UCSD-AML1 (cell line): ENCODE measurements around the gene GSTT2B.
"Not testable (repeated sequence)": the region's sequence is repeated elsewhere in the genome, so short reads cannot be mapped to it uniquely, and the experiment has no call there.

Experiments
- DNase-seq: peaks from one replicate; lab custom pipeline; 2025; ENCODE audit not compliant: unreplicated experiment; lab: John Stamatoyannopoulos, UW

The GSTT2B gene

GRCh38 chr22:23961084-23961771 is at the start of gene GSTT2B:
GSTT2B (minus strand) TSS chr22:23961195; CDS start chr22:23961131, 64 bp downstream.
- DNase-seq: not testable (repeated sequence)

- DNase-seq: no peak
These were observed 49.0 kb upstream of the GSTT2B start for GRCh38 chr22:24010018-24010391.

- DNase-seq: no peak
These were observed 48.4 kb upstream of the GSTT2B start for GRCh38 chr22:24009227-24010017.

GRCh38 chr22:24008381-24009226 is 47.6 kb upstream of the GSTT2B start:
- no peak for DNase-seq

GRCh38 chr22:24008022-24008283 is 47.0 kb upstream of the GSTT2B start:
- no peak for DNase-seq

- DNase-seq: no peak
These were observed 46.4 kb upstream of the GSTT2B start for GRCh38 chr22:24007253-24008021.

GRCh38 chr22:24006914-24007214 is 45.9 kb upstream of the GSTT2B start:
- no peak for DNase-seq

- no peak for DNase-seq
These were observed 45.4 kb upstream of the GSTT2B start for GRCh38 chr22:24006207-24006913.

- no peak for DNase-seq
These were observed 44.2 kb upstream of the GSTT2B start, which contains the start of gene GSTT4 for GRCh38 chr22:24005201-24005600. GSTT4 (minus strand) TSS chr22:24005453; CDS start chr22:24005356, 97 bp downstream.

- no peak for DNase-seq
These were observed 42.9 kb upstream of the GSTT2B start for GRCh38 chr22:24003887-24004286.

- DNase-seq: no peak
These were observed 41.9 kb upstream of the GSTT2B start for GRCh38 chr22:24002851-24003250.

GRCh38 chr22:24002272-24002671 is 41.3 kb upstream of the GSTT2B start:
- no peak for DNase-seq

GRCh38 chr22:24001314-24001713 is 40.3 kb upstream of the GSTT2B start:
- no peak for DNase-seq

- DNase-seq: not testable (repeated sequence)
These were observed 38.8 kb upstream of the GSTT2B start for GRCh38 chr22:23999779-24000178.

GRCh38 chr22:23997092-23997491 is 36.1 kb upstream of the GSTT2B start:
- no peak for DNase-seq

GRCh38 chr22:23993581-23994177 is 32.7 kb upstream of the GSTT2B start:
- not testable (repeated sequence) for DNase-seq

- DNase-seq: not testable (repeated sequence)
These were observed 32.1 kb upstream of the GSTT2B start for GRCh38 chr22:23993080-23993479.

GRCh38 chr22:23989583-23990244 is 28.7 kb upstream of the GSTT2B start:
- DNase-seq: not testable (repeated sequence)

- DNase-seq: not testable (repeated sequence)
These were observed 25.7 kb upstream of the GSTT2B start for GRCh38 chr22:23986538-23987178.
